ENCODE data around the gene FABP6. TPM values are rescaled to one million over a fixed set of nuclear protein-coding genes. Genes with fewer than 3 reads are reported as not detected.

FABP6 gene
- total and polyA plus RNA-seq, 10 donors, result 0.24 TPM; not detected in 9

DNA sequence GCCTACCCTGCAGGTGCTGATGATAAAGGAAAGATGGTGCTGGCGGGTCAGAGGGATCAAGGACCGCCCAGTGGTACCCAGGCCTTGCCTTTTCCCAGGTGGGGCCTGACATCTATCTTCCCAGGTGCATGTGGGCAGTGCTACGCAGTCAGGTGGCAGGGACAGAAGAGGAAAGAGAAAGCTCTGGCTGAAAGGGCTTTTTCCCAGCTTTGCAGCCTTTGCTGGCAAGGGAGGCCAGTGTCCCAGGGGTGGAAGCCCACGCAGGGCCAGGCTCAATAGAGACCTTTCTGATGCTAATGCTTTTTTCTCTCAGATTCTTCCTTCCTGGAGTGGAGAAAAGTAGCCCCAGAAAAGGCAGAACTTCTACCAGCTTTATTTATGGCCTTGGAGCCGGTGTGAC is 36.7 kb downstream of the FABP6 start:
- no peaks in the 10 kb centered on the region for H3K36me3 ChIP-seq
- H3K4me1 ChIP-seq, result peaks cover 39 to 84% (median 68%) of the 10 kb centered on the region in 6 donors
- intact Hi-C loops (cut with DNase I; ENCODE audit: low total_unique reads), result no loop called here
- H3K27me3 ChIP-seq (replicated peaks in 1 of 7), result peaks cover 0 to 5% (median 0%) of the 10 kb centered on the region in 7 donors
- H3K9me3 ChIP-seq, result no peaks in the 10 kb centered on the region
- no peak overlapping the region for H3K4me3 ChIP-seq
- TF ChIP-seq POLR2A (IDR thresholded peaks at IDR 0.05) (no peak), POLR2AphosphoS5 (IDR thresholded peaks at IDR 0.05) (no peak)
- TF ChIP-seq, protein P1, sequence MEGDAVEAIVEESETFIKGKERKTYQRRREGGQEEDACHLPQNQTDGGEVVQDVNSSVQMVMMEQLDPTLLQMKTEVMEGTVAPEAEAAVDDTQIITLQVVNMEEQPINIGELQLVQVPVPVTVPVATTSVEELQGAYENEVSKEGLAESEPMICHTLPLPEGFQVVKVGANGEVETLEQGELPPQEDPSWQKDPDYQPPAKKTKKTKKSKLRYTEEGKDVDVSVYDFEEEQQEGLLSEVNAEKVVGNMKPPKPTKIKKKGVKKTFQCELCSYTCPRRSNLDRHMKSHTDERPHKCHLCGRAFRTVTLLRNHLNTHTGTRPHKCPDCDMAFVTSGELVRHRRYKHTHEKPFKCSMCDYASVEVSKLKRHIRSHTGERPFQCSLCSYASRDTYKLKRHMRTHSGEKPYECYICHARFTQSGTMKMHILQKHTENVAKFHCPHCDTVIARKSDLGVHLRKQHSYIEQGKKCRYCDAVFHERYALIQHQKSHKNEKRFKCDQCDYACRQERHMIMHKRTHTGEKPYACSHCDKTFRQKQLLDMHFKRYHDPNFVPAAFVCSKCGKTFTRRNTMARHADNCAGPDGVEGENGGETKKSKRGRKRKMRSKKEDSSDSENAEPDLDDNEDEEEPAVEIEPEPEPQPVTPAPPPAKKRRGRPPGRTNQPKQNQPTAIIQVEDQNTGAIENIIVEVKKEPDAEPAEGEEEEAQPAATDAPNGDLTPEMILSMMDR (IDR thresholded peaks at IDR 0.05 in 8 of 11, conservative IDR thresholded peaks at IDR 0.05 in 3 of 11), result no peak
- DNase-seq, result peak; percentile 50
- no peak overlapping the region for H3K27ac ChIP-seq
- WGBS, 5 donors, result 67 to 84% (median 83%) methylated on average over 5 of the region's 5 CpGs

DNA sequence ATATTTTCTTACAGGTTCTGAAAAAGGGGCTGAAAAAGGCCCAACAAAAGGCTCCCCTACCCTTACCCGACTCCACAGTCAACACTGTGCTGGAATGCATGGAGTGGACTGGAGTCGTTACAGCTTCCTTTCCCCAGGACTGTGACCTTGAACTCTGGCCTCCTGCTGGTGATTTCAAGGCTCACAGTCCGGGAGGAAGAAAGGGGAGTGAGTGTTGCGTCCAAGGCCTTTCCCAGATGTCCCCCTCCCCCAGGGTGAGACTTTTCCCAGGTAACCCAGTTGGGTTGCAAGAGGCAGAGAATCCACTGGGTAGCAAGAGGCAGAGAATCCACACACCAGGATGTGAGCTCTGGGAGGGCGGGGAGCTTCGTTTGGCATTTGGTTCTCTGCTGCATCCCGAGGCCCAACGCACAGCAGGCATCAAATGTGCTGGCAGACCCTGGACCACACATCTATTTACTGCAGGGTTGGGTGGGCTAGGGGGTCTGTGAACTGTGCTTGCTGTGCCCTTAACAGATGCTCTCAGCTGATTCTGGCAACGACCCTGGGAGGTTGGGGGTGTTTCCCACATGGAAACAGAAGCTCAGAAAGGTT is 37.5 kb downstream of the FABP6 start:
- 64 to 80% (median 71%) methylated on average over 6 to 9 of the region's 9 CpGs for WGBS, 5 donors
- Histone ChIP-seq H3K27me3 (replicated peaks in 1 of 7) (peaks cover 0 to 3% (median 0%) of the 10 kb centered on the region in 7 donors), H3K36me3 (no peaks in the 10 kb centered on the region), H3K4me3 (no peak overlapping the region), H3K4me1 (peaks cover 44 to 84% (median 69%) of the 10 kb centered on the region in 6 donors), H3K9me3 (no peaks in the 10 kb centered on the region), H3K27ac (no peak overlapping the region)
- no peak for TF ChIP-seq POLR2A (IDR thresholded peaks at IDR 0.05)
- TF ChIP-seq, protein P1 (IDR thresholded peaks at IDR 0.05 in 8 of 11, conservative IDR thresholded peaks at IDR 0.05 in 3 of 11), result peak in 1 of 11 experiments; percentile 10
- DNase-seq, result peak; percentile 74
- intact Hi-C loops (cut with DNase I; ENCODE audit: low total_unique reads), result no loop called here

DNA sequence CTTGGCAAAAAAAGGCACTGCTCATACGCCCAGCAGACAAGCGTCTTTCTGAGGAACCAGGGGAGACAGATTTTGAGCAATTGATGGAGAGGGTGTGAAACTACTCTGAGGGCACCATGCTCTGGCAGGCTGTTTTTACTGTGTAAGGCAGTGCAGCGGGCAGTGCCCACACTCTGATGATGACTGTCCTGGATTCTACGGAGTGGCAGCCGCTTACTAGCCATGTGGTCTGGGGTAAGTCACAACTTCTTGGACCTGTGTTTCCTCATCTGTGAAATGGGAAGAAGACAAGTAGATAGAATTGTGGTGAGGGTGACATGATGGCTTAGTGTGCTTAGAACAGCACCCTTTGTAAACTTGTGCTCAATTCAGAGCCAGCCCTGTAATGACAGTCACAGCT is 38.8 kb downstream of the FABP6 start:
- Histone ChIP-seq H3K27me3 (replicated peaks in 1 of 7) (no peaks in the 10 kb centered on the region), H3K4me3 (peak overlapping the region in 1 of 8 donors; percentile 45), H3K9me3 (no peaks in the 10 kb centered on the region), H3K36me3 (no peaks in the 10 kb centered on the region), H3K27ac (peak overlapping the region in 6 of 8 donors; percentile 74 to 92 (median 84)), H3K4me1 (peaks cover 35 to 84% (median 63%) of the 10 kb centered on the region in 6 donors)
- peak; percentile 76 for DNase-seq
- TF ChIP-seq POLR2A (IDR thresholded peaks at IDR 0.05) (no peak), POLR2AphosphoS5 (IDR thresholded peaks at IDR 0.05) (no peak)
- TF ChIP-seq, protein P1 (IDR thresholded peaks at IDR 0.05 in 8 of 11, conservative IDR thresholded peaks at IDR 0.05 in 3 of 11), result no peak
- intact Hi-C loops (cut with DNase I; ENCODE audit: low total_unique reads), result no loop called here
- 66 to 81% (median 73%) methylated on average over 5 of the region's 5 CpGs for WGBS, 5 donors

DNA sequence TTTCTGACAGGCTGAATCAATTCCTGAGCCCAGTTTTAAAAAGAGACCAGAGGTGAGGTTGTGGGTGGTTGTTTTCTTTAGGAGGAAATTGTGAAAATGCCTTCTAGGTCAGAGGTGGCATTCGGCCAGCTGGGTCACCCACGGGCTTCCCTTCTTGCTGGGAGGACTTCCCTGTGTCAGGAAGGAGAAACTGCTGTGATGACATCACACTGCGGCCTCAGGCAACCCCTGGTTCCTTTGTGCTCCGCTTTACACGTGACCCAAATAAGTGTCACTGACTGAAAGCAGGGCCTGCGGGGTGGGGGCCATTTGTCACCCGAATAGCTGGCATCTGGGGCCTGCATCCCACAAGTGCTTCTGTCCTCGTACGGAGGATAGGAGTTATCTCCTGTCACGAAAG is 39.7 kb downstream of the FABP6 start:
- Histone ChIP-seq H3K27ac (peak overlapping the region; percentile 45 to 92 (median 80)), H3K4me3 (peak overlapping the region in 1 of 8 donors; percentile 45), H3K36me3 (no peaks in the 10 kb centered on the region), H3K9me3 (no peaks in the 10 kb centered on the region), H3K4me1 (peaks cover 32 to 77% (median 62%) of the 10 kb centered on the region in 6 donors), H3K27me3 (replicated peaks in 1 of 7) (no peaks in the 10 kb centered on the region)
- peak; percentile 95 for DNase-seq
- intact Hi-C loops (cut with DNase I; ENCODE audit: low total_unique reads), result no loop called here
- WGBS, 5 donors, result 14 to 54% (median 21%) methylated on average over 9 to 10 of the region's 10 CpGs
- TF ChIP-seq POLR2AphosphoS5 (IDR thresholded peaks at IDR 0.05), result peak; percentile 67 to 91 (median 76)
- peak in 1 of 3 donors; percentile 9 for TF ChIP-seq POLR2A (IDR thresholded peaks at IDR 0.05)
- TF ChIP-seq, protein P1 (IDR thresholded peaks at IDR 0.05 in 8 of 11, conservative IDR thresholded peaks at IDR 0.05 in 3 of 11), result peak in 1 of 11 experiments; percentile 24
